Choroid plexus epithelial cell (primary cell): ENCODE measurements around the gene SYTL1.
"Not testable (repeated sequence)": the region's sequence is repeated elsewhere in the genome, so short reads cannot be mapped to it uniquely, and the experiment has no call there.

Experiments used
- DNase-seq: peaks from one replicate; pipeline ENCODE4 v3.0.0-alpha.2; 2010; ENCODE audit warnings: low read depth
- H3K4me3 ChIP-seq: 2 replicates; pipeline ENCODE4 v1.5.1; 2011; ENCODE audit warnings: low read depth, mild to moderate bottlenecking, control low read depth, low read length, moderate library complexity
- CTCF ChIP-seq: conservative IDR thresholded peaks from 2 replicates; pipeline ENCODE4 v1.5.1; 2011; ENCODE audit warnings: low read depth, mild to moderate bottlenecking, control low read depth, inconsistent platforms, low read length, moderate library complexity

SYTL1 gene

GRCh38 chr1:27383661-27384060, 41.8 kb downstream of the SYTL1 start:
- no peak overlapping the region for H3K4me3 ChIP-seq
- TF ChIP-seq CTCF = no peak

GRCh38 chr1:27384797-27385196, 43.0 kb downstream of the SYTL1 start:
- H3K4me3 ChIP-seq, DNase-seq: not testable (repeated sequence)

More at GRCh38 chr1:27383661-27384060, 41.8 kb downstream of the SYTL1 start:
- DNase-seq = no peak

GRCh38 chr1:27388337-27389005, 46.6 kb downstream of the SYTL1 start:
- DNase-seq = peak; percentile 57
- H3K4me3 ChIP-seq = no peak overlapping the region
- TF ChIP-seq CTCF = peak; percentile 92

GRCh38 chr1:27391511-27392095, 49.8 kb downstream of the SYTL1 start:
- TF ChIP-seq CTCF = peak; percentile 13
- no peak overlapping the region for H3K4me3 ChIP-seq
- DNase-seq = peak; percentile 55

- DNase-seq = peak; percentile 89
- H3K4me3 ChIP-seq = peak within 1 kb of the TSS; percentile 59
- TF ChIP-seq CTCF = peak; percentile 57
Observed at GRCh38 chr1:27392096-27392777, 50.4 kb downstream of the SYTL1 start, which contains the start of gene GPR3. Gene GPR3 (plus strand): TSS chr1:27392622. CDS start chr1:27393799, 1,177 bp downstream.

GRCh38 chr1:27392778-27393635, 51.2 kb downstream of the SYTL1 start:
- peak; percentile 19 for TF ChIP-seq CTCF
- no peak for DNase-seq
- H3K4me3 ChIP-seq = peak overlapping the region; percentile 59
